Esophagus squamous epithelium (tissue), 5 donors: ENCODE data around the gene TMEM119. TPM values are rescaled to one million over a fixed set of nuclear protein-coding genes. Genes with fewer than 3 reads are reported as not detected.

ENCODE experiments used
- DNase-seq: peaks from one replicate; lab custom pipeline; 2025; lab: John Stamatoyannopoulos, UW
- H3K27ac ChIP-seq, 4 donors: fragments of 200-600 bp; sonication (generic); one replicate each; pipeline ENCODE4 v1.5.1; 2016 to 2019; ENCODE audit warnings: mild to moderate bottlenecking in 1 of 4
- H3K27me3 ChIP-seq, 4 donors: fragments of 200-600 bp; sonication (generic); 1 replicate in 3 of 4; 2 replicates in 1 of 4; pipeline versions ENCODE4 v1.5.1 to v1.6.0; 2017 to 2021; ENCODE audit warnings: antibody characterized with exemption in 1 of 4
- H3K36me3 ChIP-seq, 3 donors: fragments of 200-600 bp; sonication (generic); one replicate each; pipeline ENCODE4 v1.5.1; 2016 to 2019
- H3K4me1 ChIP-seq, 3 donors: fragments of 200-600 bp; sonication (generic); one replicate each; pipeline ENCODE4 v1.5.1; 2017 to 2019
- H3K4me3 ChIP-seq, 4 donors: fragments of 200-600 bp; sonication (generic); 1 replicate in 3 of 4; 2 replicates in 1 of 4; pipeline ENCODE4 v1.5.1; 2016 to 2019; ENCODE audit warnings: mild to moderate bottlenecking in 2 of 4, moderate library complexity in 1 of 4
- H3K9me3 ChIP-seq, 3 donors: fragments of 200-600 bp; sonication (generic); one replicate each; pipeline ENCODE4 v1.5.1; 2016 to 2019
- CTCF ChIP-seq, 6 experiments: fragments of 450-650 bp in 4 of 6; fragments of 200-600 bp in 2 of 6; sonication (generic) in 2 of 6; IDR thresholded peaks; one replicate each; pipeline ENCODE4 v1.5.1; 2016 to 2019; ENCODE audit warnings: antibody characterized with exemption in 6 of 6, mild to moderate bottlenecking in 4 of 6, moderate library complexity in 4 of 6
- POLR2A ChIP-seq, 4 donors: fragments of 450-650 bp; IDR thresholded peaks; one replicate each; pipeline ENCODE4 v1.6.1; 2017; ENCODE audit warnings: antibody characterized with exemption in 4 of 4, mild to moderate bottlenecking in 4 of 4, moderate library complexity in 3 of 4
- WGBS, 2 donors: methylation state at CpG; one replicate each; pipeline ENCODE4 v1.1.5; 2018; 5-methylcytosine and 5-hydroxymethylcytosine counted together
- intact Hi-C: fragments of 100-400 bp; cut with DNase I; formaldehyde crosslinking; loops from one replicate; pipeline ENCODE4 v1.15.0; 2022
- total RNA-seq, 4 donors: library from RNA; depleted of rRNA; stranded (reverse); fragments of >200 nt; gene quantifications; one replicate each; pipeline ENCODE4 v1.1.0, GENCODE V29; 2016
- donor health status: DM: yes; HTN: yes; CAD: no.

Gene TMEM119
- total RNA-seq, 4 donors from 2014 or later = 0.08 to 4.8 (median 2.0) TPM

GRCh38 chr12:108583991-108584390 is 13.9 kb downstream of the TMEM119 start:
- H3K36me3 ChIP-seq = no peaks in the 10 kb centered on the region
- no peak for DNase-seq
- H3K27ac ChIP-seq = peak overlapping the region in 1 of 4 donors; percentile 29
- no peak overlapping the region for H3K4me3 ChIP-seq
- no peaks in the 10 kb centered on the region for H3K9me3 ChIP-seq
- H3K4me1 ChIP-seq = peaks cover under 1 to 14% (median under 1%) of the 10 kb centered on the region in 3 donors
- intact Hi-C loops = no loop called here
- H3K27me3 ChIP-seq = peaks cover 0 to under 1% (median 0%) of the 10 kb centered on the region in 4 donors
- TF ChIP-seq POLR2A (IDR thresholded peaks at IDR 0.05) (no peak), CTCF (IDR thresholded peaks at IDR 0.05) (no peak)
- WGBS, 2 donors = 60 to 73% methylated on average over 2 to 5 of the region's 7 CpGs

- H3K36me3 ChIP-seq = no peaks in the 10 kb centered on the region
- no peak for DNase-seq
- intact Hi-C loops = no loop called here
- TF ChIP-seq POLR2A (IDR thresholded peaks at IDR 0.05) = no peak
- no peak for TF ChIP-seq CTCF (IDR thresholded peaks at IDR 0.05)
- H3K4me1 ChIP-seq = peaks cover 0 to 8% (median 0%) of the 10 kb centered on the region in 3 donors
- no peak overlapping the region for H3K4me3 ChIP-seq
- no peaks in the 10 kb centered on the region for H3K9me3 ChIP-seq
- peak overlapping the region in 1 of 4 donors; percentile 29 for H3K27ac ChIP-seq
- WGBS, 2 donors = 88 to 92% methylated on average over 5 to 7 of the region's 10 CpGs
- H3K27me3 ChIP-seq = no peaks in the 10 kb centered on the region
Observed at GRCh38 chr12:108582978-108583770, 14.7 kb downstream of the TMEM119 start.

- Histone ChIP-seq H3K27me3 (no peaks in the 10 kb centered on the region), H3K27ac (peak overlapping the region in 1 of 4 donors; percentile 4), H3K4me3 (no peak overlapping the region), H3K36me3 (no peaks in the 10 kb centered on the region), H3K9me3 (no peaks in the 10 kb centered on the region), H3K4me1 (peaks cover 0 to 8% (median 0%) of the 10 kb centered on the region in 3 donors)
- intact Hi-C loops = no loop called here
- TF ChIP-seq POLR2A (IDR thresholded peaks at IDR 0.05) (no peak), CTCF (IDR thresholded peaks at IDR 0.05) (no peak)
- WGBS, 2 donors = 76% methylated on average over 6 of the region's 9 CpGs; no CpG with 5 or more reads in 1 of the 2 donors
- DNase-seq = no peak
Observed at GRCh38 chr12:108582509-108582908, 15.4 kb downstream of the TMEM119 start.

- Histone ChIP-seq H3K4me3 (no peak overlapping the region), H3K27me3 (no peaks in the 10 kb centered on the region), H3K36me3 (no peaks in the 10 kb centered on the region), H3K4me1 (peaks cover 0 to 8% (median 0%) of the 10 kb centered on the region in 3 donors), H3K27ac (peak overlapping the region in 2 of 4 donors; percentile 59 to 63), H3K9me3 (no peaks in the 10 kb centered on the region)
- no peak for DNase-seq
- intact Hi-C loops = no loop called here
- WGBS, 2 donors = 94 to 96% methylated on average over 5 to 13 of the region's 33 CpGs
- TF ChIP-seq CTCF (IDR thresholded peaks at IDR 0.05) (no peak), POLR2A (IDR thresholded peaks at IDR 0.05) (no peak)
Observed at GRCh38 chr12:108581311-108582227, 16.3 kb downstream of the TMEM119 start.
